K562 (cell line): Measurements from ENCODE around the gene PHPT1.

ENCODE experiments used
- CREB1 ChIP-seq, 2 experiments: sonication (generic) in 1 of 2; formaldehyde crosslinking in 1 of 2; IDR thresholded peaks; 2 replicates each; pipeline versions ENCODE4 v1.6.1 to v1.8.0; 2012 to 2022; ENCODE audit warnings: inconsistent platforms in 1 of 2, mild to moderate bottlenecking in 1 of 2, missing genetic modification reagents in 1 of 2, moderate library complexity in 1 of 2
- ERF ChIP-seq: fragments of 450-650 bp; formaldehyde crosslinking; IDR thresholded peaks from 2 replicates; pipeline ENCODE4 v1.4.0; 2020; ENCODE audit warnings: mild to moderate bottlenecking, mixed read lengths
- ZFP30 ChIP-seq: fragments of 250-450 bp; sonication (Bioruptor Pico); IDR thresholded peaks from 2 replicates; pipeline ENCODE4 v1.8.0; 2022; ENCODE audit warnings: moderate library complexity, mild to moderate bottlenecking, inconsistent platforms, borderline replicate concordance
- TF ChIP-seq, protein P1 (sequence below), 2 experiments: fragments of 450-650 bp; formaldehyde crosslinking in 1 of 2; IDR thresholded peaks; 2 replicates each; pipeline versions ENCODE4 v1.4.0 to v1.6.1; 2014 to 2020; ENCODE audit warnings: mild to moderate bottlenecking in 2 of 2, borderline replicate concordance in 1 of 2, low read depth in 1 of 2
- TF ChIP-seq, protein P2 (sequence below): sonication (generic); formaldehyde crosslinking; IDR thresholded peaks from 2 replicates; pipeline ENCODE4 v1.8.1; 2023; ENCODE audit warnings: mild to moderate bottlenecking, missing genetic modification reagents

GRCh38 chr9:136851941-136852663 lies 2.9 kb downstream of the PHPT1 start, which contains the start of gene MAMDC4:
- no peak for TF ChIP-seq ZFP30 (CRISPR knock-in tag)
- TF ChIP-seq, protein P1, sequence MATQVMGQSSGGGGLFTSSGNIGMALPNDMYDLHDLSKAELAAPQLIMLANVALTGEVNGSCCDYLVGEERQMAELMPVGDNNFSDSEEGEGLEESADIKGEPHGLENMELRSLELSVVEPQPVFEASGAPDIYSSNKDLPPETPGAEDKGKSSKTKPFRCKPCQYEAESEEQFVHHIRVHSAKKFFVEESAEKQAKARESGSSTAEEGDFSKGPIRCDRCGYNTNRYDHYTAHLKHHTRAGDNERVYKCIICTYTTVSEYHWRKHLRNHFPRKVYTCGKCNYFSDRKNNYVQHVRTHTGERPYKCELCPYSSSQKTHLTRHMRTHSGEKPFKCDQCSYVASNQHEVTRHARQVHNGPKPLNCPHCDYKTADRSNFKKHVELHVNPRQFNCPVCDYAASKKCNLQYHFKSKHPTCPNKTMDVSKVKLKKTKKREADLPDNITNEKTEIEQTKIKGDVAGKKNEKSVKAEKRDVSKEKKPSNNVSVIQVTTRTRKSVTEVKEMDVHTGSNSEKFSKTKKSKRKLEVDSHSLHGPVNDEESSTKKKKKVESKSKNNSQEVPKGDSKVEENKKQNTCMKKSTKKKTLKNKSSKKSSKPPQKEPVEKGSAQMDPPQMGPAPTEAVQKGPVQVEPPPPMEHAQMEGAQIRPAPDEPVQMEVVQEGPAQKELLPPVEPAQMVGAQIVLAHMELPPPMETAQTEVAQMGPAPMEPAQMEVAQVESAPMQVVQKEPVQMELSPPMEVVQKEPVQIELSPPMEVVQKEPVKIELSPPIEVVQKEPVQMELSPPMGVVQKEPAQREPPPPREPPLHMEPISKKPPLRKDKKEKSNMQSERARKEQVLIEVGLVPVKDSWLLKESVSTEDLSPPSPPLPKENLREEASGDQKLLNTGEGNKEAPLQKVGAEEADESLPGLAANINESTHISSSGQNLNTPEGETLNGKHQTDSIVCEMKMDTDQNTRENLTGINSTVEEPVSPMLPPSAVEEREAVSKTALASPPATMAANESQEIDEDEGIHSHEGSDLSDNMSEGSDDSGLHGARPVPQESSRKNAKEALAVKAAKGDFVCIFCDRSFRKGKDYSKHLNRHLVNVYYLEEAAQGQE (IDR thresholded peaks at IDR 0.05; ENCODE audit: borderline replicate concordance), result no peak
- TF ChIP-seq, protein P1 (CRISPR knock-in tag; IDR thresholded peaks at IDR 0.05; ENCODE audit: low read depth), result no peak
- no peak for TF ChIP-seq ERF (CRISPR knock-in tag)
- TF ChIP-seq CREB1 (IDR thresholded peaks at IDR 0.05), result no peak
- TF ChIP-seq CREB1 (CRISPR knock-in tag; IDR thresholded peaks at IDR 0.05), result no peak
- TF ChIP-seq, protein P2, sequence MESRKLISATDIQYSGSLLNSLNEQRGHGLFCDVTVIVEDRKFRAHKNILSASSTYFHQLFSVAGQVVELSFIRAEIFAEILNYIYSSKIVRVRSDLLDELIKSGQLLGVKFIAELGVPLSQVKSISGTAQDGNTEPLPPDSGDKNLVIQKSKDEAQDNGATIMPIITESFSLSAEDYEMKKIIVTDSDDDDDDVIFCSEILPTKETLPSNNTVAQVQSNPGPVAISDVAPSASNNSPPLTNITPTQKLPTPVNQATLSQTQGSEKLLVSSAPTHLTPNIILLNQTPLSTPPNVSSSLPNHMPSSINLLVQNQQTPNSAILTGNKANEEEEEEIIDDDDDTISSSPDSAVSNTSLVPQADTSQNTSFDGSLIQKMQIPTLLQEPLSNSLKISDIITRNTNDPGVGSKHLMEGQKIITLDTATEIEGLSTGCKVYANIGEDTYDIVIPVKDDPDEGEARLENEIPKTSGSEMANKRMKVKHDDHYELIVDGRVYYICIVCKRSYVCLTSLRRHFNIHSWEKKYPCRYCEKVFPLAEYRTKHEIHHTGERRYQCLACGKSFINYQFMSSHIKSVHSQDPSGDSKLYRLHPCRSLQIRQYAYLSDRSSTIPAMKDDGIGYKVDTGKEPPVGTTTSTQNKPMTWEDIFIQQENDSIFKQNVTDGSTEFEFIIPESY, result no peak
